Sciatic nerve (tissue), 2 donors: ENCODE results near the gene RAB40B. TPM values are rescaled to one million over a fixed set of nuclear protein-coding genes. Genes with fewer than 3 reads are reported as not detected.

Experiments
- ATAC-seq: fragments of 200-7000 bp; cut with Tn5 transposase; one replicate; pipeline ENCODE4 v1.9.1; 2020; ENCODE audit warnings: mild to moderate bottlenecking, moderate library complexity
- DNase-seq: peaks from one replicate; pipeline ENCODE4 v3.0.0-alpha.2; 2020; ENCODE audit warnings: low spot score
- intact Hi-C: fragments of 100-400 bp; cut with DNase I; formaldehyde crosslinking; loops from one replicate; pipeline ENCODE4 v1.14.2; 2022
- total RNA-seq: library from RNA; stranded (reverse); fragmentation: NEBNext Ultra II Directional; extraction: Animal tissue kit (Norgen Biotek cat#: 25700); gene quantifications from one replicate; pipeline ENCODE4 v1.2.1, GENCODE V29; 2021
- donor health status: DM: no; HTN: no; CAD: no.
- donor health status: DM: no; HTN: no; CAD: no.

Gene RAB40B
- total RNA-seq, 1 donor from 2014 or later = 30.3 TPM

DNA sequence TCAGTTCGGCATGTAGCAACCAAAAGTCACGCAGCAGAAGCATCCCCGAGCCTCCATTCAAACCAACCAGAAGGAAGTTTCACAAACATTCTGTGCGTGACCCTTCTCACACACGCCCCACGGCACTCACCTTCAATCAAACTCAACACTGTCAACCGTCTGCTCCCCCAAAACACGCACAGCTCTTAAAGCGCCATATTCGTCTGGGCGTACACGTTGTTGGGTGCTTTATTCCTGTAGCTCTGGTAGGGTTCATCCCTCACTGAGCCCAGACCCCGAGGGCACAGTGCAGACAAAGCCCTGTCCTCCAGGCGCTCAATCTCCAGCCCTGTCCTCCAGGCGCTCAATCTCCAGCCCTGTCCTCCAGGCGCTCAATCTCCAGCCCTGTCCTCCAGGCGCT lies 2.2 kb downstream of the RAB40B start:
- DNase-seq (no peak), ATAC-seq (no peak)
- intact Hi-C loops = no loop called here

DNA sequence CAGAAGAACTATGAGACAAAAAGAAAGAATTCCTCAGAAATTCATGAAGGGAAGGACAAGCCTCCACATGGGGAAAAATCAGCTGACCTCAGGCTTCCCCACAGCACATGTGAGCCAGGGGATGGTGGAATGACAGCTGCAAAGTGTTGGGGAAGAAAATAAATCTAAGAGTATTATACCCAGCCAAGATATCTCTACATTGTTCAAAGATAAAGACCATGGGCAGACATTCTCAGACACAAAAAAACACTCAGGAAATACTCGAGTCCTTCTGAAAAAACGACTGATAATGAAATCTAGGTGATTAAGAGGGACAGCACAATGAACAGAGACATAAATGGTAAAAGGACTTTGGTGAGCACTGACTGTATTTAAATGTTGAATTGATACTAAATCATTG lies 3.9 kb downstream of the RAB40B start:
- ATAC-seq (no peak), DNase-seq (no peak)
- intact Hi-C loops = no loop called here

DNA sequence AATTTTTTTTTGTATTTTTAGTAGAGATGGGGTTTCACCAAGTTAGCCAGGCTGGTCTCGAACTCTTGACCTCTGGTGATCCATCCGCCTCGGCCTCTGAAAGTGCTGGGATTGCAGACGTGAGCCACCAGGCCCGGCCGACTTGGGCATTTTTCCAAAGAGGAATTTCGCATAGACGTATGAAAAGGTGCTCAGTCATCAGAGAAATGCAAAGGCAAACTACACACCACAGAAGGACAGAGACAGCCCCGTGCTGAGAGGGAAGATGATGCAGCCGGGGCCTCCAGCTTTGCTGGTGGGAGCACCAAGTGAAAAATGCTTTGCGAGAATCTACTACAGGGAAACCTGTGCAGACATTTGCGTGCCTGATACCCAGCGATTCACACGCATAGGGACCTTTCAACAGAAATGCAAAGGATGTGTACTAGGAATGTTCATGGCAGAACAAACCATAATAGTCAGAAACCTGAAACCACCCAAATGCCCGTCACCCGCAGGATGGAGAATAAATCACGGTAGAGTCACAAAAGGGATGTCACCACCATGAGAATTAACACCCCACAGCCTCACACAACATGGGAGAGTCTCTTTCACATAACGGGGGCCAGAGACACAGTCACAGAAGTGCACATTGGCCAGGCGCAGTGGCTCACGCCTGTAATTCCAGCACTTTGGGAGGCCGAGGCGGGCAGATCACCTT lies 5.2 kb downstream of the RAB40B start:
- ATAC-seq = no peak
- intact Hi-C loops = no loop called here
- no peak for DNase-seq

DNA sequence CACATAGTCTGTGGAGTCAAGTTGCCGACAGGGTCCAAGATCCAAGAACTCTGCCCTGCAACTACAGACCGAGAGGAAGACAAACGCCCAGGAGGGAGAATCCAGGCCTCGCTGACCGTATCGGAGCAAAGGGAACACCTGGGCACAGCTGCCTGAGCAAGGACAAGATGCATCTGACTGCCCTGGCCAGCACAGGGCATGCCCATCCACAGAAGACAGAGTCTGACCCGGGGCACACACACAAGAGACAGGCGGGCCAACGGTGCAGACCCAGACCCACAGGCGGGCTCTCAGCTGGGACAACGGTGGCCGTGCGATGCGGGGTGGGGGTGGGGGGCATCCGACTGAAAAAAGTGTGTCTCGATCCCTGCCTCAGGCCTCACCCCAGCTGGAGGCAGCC lies 6.2 kb downstream of the RAB40B start:
- intact Hi-C loops = no loop called here
- no peak for ATAC-seq
- DNase-seq = no peak

DNA sequence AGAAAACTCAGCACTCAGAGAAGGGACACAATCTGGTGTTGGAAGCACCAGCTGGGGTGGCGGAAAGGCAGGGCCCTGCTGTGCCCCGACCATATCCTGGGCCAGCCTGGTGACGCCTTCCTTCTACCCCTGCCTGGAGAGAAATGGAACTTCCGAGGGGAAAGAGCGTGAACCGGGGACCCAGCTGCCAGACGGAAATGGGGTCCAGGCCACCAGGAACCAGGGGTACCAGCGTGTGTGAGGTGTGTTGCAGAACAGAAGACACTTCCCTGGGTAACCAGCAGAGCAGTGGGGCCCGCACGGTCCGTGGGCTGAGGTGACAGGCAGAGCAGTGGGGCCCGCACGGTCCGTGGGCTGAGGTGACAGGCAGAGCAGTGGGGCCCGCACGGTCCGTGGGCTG lies 6.8 kb downstream of the RAB40B start:
- no peak for DNase-seq

DNA sequence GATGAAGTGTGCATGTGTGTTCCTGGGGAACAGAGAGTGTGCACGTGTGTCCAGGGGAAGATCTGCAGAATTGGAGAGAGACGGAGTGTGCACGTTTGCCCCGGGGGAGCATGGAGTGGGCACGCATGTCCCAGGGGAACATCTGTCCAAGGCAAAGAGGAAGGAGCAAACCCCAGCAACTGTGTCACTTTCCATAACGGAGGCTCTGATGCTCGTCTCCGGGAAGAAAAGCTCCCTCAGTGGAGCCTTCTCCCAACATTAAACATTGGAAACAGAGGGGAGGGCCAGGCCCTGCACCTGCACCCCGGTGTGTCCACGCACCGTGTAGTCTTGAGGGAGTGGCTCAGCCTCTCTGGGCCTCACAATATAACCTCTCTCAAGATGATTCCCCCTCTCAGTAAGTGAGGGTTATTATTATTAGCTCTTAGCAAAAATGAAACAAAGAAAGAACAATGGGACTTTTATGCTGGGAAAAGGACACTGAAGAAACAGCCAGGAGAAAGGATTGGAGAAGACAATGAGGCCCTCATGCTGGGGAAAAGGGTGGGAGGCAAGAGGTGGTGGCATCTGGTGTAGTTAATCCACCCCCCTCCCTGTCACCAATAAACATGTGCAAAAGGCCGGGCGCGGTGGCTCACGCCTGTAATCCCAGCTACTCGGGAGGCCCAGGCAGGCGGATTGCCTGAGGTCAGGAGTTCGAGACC lies 7.6 kb downstream of the RAB40B start:
- DNase-seq = no peak

More for the DNA sequence above, 6.8 kb downstream of the RAB40B start:
- intact Hi-C loops = no loop called here
- ATAC-seq = no peak

DNA sequence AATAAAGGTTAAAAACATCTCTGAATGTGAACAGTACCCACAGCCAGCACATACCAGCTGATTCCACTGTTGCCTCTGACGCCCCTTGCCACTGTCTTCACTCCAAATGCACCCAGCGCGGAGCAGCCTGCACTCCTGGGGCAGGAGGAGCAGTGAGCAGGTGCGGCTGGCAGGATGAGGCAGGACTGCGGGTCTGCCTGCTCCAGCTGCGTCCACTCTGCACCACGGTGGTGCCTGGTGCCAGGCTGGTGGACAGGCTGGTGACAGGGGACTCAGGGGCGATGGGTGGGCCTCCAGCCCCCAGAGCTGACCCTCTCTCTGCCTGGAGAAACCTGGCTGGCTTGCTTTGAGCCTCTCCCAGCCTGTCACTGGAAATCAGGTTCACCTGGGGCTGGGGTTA lies 9.4 kb downstream of the RAB40B start:
- intact Hi-C loops = no loop called here
- DNase-seq (no peak), ATAC-seq (no peak)

More for the DNA sequence above, 7.6 kb downstream of the RAB40B start:
- intact Hi-C loops = no loop called here
- ATAC-seq = peak; percentile 47

DNA sequence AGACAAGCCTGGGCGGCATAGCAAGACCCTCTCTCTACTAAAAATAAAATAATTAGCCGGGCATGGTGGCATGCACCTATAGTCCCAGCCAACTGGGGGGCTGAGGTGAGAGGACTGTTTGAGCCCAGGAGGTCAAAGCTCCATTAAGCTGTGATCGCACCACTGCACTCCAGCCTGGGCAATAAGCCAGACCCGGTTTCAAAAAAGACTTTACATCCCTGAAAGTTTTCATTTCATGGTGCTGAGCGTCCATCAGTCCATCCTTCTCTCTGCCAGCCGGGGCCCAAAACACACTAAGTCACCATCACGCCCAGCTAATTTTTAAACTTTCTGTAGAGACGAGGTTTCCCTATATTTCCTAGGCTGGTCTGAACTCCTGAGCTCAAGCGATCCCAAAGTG lies 10.6 kb downstream of the RAB40B start:
- intact Hi-C loops = no loop called here
- DNase-seq (no peak), ATAC-seq (no peak)

DNA sequence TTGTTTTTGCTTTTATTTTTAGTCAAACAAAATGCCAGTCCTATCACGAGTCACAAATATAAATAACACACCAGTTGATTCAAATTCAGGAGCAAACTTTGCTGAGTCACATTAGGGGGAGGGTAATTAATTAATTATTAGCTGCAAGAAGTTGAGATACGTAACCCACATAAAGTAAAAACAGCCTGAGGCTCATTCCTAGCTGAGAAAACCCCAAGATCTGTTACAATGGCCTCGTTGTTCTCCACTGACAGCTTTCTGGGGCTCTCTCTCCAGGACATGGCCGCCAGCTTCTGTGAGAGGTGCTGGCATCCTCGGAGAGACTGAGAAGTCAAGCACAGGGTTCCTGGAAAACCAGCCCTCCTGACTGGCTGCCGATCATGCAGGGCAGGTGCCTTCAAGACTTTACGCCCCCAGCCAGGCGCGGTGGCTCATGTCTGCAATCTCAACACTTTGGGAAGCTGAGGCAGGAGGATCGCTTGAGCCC lies 11.1 kb downstream of the RAB40B start:
- DNase-seq (no peak), ATAC-seq (no peak)
- intact Hi-C loops = no loop called here

DNA sequence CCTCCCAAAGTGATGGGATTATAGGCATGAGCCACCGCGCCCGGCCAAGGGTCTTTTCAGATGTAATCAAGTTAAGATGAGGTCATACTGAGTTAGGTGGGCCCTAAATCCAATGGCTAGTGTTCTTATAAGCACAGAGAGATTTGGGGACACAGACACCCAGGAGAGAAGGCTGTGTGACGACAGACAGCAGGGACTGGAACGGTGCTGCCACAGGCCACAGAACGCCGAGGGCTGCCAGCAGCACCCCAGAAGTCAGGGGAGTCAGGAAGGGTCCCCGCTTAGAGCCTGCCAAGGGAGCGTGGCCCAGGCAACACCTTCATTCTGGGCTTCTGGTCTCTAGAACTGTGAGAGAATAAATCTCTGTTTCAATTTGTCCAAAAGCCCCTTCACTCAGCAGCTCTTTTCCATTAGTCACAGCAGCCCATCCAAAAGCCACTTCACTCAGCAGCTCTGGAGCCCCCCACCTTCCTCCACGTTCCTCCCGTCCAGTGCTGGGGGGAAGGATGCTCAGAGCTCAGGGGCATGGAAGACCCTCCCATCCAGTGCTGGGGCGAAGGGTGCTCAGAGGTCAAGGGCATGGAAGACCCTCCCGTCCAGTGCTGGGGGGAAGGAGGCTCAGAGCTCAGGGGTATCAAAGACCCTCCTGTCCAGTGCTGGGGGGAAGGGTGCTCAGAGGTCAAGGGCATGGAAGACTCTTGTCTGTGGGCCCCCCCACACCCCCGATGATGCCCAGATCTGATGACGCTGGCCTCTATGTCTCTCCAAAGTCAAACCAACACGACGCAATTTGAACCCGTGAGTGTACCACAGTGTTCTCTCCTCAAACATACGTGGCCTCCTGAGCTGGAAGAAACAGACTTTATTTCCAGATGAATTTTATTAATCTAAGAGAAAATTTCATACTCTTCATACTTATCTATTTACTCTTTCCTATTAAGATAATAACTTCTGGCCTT lies 11.9 kb downstream of the RAB40B start:
- intact Hi-C loops = no loop called here
- ATAC-seq (no peak), DNase-seq (no peak)

DNA sequence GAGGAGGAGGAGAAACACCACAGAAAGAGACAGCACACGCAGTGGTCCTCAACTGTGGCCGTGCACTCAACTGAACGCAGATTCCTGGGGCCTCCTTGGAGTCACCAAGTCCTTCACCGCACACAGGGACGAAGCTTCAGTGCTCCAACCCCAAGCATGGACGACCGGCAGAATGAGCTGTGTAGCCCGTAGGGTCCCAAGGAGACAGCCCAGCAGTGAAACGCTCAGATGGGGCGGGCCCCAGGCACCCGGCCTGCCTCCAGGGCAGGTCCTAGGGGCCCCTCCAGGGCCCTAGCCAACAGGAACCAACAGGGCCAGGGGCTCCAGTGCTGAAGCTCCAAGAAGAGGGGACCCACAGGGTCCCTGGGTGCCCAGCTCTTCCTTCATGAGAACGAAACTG lies 13.2 kb downstream of the RAB40B start:
- peak; percentile 20 for ATAC-seq
- no peak for DNase-seq
- intact Hi-C loops = no loop called here

DNA sequence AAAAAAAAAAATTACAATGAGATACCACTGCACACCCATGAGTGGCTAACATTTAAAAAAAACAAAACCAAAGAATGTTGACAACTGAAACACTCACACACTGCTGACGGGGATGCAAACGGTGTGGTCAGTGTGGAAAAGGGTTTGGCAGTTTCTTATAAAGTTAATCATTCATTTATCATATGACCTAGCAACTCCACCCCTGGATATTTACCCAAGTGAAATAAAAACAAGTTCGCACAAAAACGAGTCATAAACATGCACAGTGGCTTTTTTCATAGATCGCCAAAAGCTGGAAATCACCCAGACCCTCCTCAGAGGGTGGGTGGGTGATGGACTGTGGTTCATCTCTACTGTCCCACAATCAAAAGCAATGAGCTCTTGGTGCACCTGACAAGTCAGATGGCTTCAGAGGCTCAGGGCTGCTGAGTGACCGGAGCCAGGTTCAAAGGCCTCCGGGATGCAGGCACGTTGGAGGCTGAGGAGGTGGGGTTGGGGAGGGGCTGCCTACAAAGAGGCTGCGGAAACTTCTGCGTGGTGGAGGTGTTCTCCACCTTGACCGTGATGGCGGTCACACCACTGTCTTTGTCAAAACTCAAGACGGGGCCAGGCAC lies 14.2 kb downstream of the RAB40B start:
- intact Hi-C loops = no loop called here
- DNase-seq (no peak), ATAC-seq (no peak)

DNA sequence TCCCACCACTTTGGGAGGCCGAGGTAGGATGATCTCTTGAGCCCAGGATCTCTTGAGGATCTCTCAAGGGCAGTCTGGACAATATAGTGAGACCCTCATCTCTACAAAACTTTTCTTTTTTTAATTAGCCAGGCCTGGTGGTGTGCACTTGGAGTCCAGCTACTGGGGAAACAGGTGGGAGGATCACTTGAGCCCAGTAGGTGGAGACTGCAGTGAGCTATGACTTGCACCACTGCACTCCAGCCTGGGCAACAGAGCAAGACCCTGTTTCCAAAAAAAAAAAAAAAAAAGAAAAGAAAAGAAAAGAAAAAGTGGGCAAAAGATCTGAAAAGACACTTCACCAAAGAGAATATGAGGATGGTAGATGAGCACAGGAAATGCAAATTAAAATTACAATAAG lies 15.0 kb downstream of the RAB40B start:
- intact Hi-C loops = no loop called here
- no peak for DNase-seq
- ATAC-seq = no peak

DNA sequence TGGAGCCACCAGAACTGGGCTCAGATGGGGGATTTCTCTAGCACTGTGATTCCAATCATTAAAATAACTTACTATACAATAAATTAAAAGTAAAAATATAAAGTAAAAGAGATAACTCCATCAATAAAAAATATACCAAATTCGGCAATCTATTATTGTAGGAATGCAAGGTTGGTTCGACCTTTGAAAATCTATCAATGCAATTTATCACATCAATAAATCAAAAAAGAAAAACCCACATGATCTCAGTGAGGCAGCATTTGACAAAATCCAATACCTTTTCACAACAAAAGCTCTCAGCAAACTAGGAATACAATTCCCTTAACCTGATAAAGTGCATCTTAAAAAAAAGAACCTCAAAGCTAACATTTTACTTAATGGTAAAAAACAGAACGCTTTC lies 17.0 kb downstream of the RAB40B start:
- DNase-seq (no peak), ATAC-seq (no peak)
- intact Hi-C loops = no loop called here

DNA sequence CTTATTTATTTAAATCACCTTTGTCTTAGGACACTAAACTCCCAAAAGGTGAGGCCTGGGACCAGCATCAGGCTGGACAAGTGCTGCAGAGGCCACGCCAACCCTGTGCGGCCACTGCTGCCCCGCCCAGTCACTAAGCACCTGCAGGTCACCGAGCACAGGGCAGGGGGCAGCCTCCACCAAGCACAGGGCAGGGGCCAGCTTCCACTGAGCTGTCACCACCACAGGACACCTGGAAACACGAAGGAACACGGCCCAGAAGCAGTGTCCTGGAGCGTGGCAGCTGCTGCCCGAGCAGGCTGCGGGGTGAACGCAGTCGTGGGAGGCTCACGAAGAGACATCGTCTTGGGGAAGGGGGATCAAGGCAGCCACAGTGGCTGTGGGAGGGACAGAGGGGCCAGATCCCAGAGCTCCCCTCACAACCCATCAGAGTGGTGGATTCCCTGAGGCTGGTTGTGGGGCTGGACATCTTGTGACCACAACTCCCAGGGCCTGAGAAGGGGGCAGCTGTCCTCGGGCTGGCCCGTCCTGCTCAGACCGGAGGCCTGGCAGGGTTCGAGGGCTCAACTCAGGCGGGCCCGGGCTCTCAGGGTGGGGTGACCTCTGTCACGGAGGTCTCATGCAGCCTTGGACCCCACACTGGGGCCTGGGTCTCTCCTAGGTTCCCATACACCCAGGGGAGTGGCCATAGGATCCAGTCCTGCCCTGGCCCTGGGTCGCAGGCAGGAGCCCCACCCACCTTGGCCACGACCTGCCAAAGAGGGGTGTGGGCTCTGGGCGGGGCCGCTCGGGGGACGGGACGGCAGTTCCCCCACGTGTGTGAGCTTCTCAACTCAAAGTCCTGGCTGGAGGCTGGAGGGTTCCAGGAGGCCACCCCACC lies 18.7 kb downstream of the RAB40B start:
- ATAC-seq = no peak
- intact Hi-C loops = no loop called here
- no peak for DNase-seq

DNA sequence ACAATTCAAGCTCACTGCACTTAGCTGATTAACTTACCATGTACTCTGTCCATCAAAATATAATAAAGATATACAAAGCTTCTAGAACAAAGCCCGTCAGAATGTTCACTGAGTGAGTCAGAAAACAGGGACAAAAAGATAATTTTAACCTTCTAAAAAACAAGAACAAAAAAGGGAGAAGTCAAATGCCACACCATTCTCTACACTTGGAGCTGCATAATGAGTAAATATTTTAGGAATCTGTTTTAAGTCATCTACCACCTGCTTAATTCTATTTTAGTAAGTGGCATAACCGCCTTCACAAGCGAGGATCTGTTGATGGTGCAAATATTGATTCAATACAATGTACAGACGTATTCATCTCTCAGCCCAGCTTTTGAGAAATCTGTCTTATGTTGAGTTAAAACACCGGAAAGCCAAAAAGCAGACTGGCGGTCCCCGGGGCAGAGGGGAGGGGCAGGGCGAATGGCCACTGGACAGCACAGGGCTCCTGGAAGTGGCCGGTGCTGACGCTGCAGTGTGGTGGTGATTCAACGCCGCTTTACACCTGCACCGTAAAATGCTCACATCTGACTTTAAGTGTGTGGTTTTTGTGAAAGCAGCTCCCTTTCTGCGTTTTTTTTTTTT lies 20.1 kb downstream of the RAB40B start:
- DNase-seq (no peak), ATAC-seq (no peak)
- intact Hi-C loops = no loop called here

DNA sequence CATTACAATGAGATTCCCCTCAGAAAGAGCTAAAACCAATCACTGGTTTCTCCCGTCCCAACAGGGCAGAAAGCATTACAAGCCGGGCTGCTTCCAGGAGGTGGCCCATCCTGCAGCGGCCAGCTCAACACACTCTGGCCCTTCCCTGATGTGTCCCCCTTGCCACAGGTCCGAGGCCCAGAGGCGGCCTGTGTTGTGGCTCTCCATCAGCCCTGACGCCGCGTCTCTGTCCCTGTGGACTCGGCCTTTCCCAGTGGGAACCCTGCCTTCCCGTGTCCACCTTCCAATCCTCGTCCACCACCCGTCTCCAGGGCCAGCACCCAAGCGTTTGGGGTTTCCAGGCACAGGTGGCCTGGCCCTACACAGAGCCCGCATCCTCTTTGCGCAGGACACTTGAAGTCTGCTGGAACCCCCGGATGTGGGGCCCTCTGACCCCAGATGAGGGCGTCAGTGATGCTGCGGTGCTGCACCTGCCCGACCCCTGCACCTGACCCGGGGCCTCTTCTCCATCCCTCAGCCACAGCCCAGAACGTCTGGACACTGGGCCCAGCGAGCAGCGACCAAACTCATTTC lies 21.1 kb downstream of the RAB40B start:
- ATAC-seq (no peak), DNase-seq (no peak)
- intact Hi-C loops = no loop called here
